ENCODE results near the gene CD53. TPM values are rescaled to one million over a fixed set of nuclear protein-coding genes. Genes with fewer than 3 reads are reported as not detected.

Gene CD53
- total RNA-seq, 1 donor from 2014 or later, result not detected

DNA sequence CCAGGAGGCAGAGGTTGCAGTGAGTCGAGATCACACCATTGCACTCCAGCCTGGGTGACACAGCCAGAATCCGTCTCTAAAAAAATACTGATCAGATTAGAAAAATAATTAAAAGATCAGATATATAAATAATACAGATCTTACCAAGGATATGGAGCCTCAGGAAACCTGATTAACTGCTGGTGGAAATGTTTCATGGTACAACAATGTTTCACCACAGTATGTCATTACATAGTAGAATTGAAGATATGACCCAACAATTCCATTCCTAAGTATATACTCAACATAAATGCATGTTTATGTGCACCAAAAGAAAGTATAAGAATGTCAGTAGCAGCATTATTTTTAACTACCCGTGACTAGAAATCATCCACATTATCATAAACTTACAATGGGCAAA lies 41.7 kb downstream of the CD53 start:
- Histone ChIP-seq H3K27me3 (ENCODE audit: control insufficient read depth, insufficient read depth, low read length) (no peaks in the 10 kb centered on the region), H3K4me3 (ENCODE audit: low read depth, low read length) (no peak overlapping the region), H3K36me3 (ENCODE audit: control insufficient read depth, insufficient read depth, low read length) (no peaks in the 10 kb centered on the region)
- DNase-seq (ENCODE audit: low read depth) (no peak), FAIRE-seq (no peak)
- TF ChIP-seq, protein P1, sequence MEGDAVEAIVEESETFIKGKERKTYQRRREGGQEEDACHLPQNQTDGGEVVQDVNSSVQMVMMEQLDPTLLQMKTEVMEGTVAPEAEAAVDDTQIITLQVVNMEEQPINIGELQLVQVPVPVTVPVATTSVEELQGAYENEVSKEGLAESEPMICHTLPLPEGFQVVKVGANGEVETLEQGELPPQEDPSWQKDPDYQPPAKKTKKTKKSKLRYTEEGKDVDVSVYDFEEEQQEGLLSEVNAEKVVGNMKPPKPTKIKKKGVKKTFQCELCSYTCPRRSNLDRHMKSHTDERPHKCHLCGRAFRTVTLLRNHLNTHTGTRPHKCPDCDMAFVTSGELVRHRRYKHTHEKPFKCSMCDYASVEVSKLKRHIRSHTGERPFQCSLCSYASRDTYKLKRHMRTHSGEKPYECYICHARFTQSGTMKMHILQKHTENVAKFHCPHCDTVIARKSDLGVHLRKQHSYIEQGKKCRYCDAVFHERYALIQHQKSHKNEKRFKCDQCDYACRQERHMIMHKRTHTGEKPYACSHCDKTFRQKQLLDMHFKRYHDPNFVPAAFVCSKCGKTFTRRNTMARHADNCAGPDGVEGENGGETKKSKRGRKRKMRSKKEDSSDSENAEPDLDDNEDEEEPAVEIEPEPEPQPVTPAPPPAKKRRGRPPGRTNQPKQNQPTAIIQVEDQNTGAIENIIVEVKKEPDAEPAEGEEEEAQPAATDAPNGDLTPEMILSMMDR (IDR thresholded peaks at IDR 0.05; ENCODE audit: insufficient read depth, low read length, severe bottlenecking), result no peak

DNA sequence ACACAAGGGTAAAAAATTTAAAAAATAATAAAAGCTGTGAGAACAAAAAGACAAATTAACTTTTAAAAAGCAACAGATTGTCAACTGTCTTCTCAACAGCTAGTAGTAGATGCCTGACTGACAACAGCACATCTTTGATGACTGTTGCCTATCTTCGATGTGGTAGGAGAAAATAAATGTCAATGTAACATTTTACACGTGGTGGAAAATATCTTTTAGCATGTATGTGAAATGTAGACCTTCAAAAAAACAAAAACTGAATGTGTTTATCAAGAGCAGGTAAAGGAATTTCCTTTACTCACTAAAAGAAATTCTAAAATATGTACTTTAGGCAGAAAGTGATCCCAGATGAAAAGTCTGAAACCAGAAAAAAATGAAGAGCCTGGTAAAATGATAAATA lies 42.9 kb downstream of the CD53 start:
- H3K36me3 ChIP-seq (ENCODE audit: control insufficient read depth, insufficient read depth, low read length), result no peaks in the 10 kb centered on the region
- TF ChIP-seq, protein P1 (IDR thresholded peaks at IDR 0.05; ENCODE audit: insufficient read depth, low read length, severe bottlenecking), result no peak
- FAIRE-seq, result no peak
- H3K27me3 ChIP-seq (ENCODE audit: control insufficient read depth, insufficient read depth, low read length), result no peaks in the 10 kb centered on the region
- no peak for DNase-seq (ENCODE audit: low read depth)
- H3K4me3 ChIP-seq (ENCODE audit: low read depth, low read length), result no peak overlapping the region

DNA sequence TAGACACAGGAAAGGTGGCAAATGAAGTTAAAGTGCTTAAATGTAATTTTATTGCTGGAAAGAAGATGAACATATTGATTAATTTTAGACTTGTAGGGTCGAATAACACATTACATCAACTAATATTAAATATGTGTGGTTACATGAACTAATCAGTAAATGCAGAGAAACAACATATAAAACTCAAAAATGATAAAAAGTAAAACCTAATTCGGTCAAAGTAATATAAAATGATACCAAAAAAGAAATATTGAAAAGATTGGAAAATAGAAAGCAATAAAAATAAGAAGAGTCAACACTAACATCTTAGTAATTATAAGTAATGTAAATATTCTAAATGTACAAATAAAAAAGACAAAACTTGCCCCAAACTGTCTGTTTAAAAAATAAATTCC lies 43.3 kb downstream of the CD53 start:
- Histone ChIP-seq H3K27me3 (ENCODE audit: control insufficient read depth, insufficient read depth, low read length) (no peaks in the 10 kb centered on the region), H3K36me3 (ENCODE audit: control insufficient read depth, insufficient read depth, low read length) (no peaks in the 10 kb centered on the region), H3K4me3 (ENCODE audit: low read depth, low read length) (no peak overlapping the region)
- DNase-seq (ENCODE audit: low read depth) (no peak), FAIRE-seq (no peak)
- TF ChIP-seq, protein P1 (IDR thresholded peaks at IDR 0.05; ENCODE audit: insufficient read depth, low read length, severe bottlenecking), result no peak

DNA sequence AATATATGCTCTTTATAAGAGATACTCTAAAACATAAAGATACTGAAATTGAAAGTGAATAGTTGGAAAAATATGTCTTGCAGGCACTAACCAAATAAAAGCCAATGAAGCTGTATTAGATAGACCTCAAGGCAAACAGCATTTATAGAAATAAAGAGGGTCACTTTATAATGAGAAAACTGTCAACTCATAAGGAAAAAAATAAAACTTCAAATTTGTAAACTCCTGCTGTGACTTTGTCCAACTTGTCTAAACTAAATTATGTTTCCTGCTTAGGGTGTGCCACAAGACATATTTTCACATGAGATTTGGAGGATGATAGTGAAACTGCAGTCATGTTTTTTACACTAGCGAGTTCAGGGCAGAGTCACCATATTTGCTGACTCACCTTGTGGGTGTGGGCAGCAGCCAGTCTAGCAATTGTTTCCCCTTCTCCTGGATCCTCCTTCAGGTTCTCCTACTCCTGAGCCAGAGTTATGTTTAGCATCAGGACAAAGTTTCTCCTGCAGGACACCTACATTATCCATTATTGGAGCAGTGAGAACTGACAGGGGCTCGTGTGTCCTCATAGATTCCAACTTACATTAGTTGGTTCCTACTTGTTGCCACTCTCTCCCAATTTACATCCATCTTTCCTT lies 43.8 kb downstream of the CD53 start:
- no peak for FAIRE-seq
- H3K27me3 ChIP-seq (ENCODE audit: control insufficient read depth, insufficient read depth, low read length), result no peaks in the 10 kb centered on the region
- TF ChIP-seq, protein P1 (IDR thresholded peaks at IDR 0.05; ENCODE audit: insufficient read depth, low read length, severe bottlenecking), result no peak
- peak; percentile 67 for DNase-seq (ENCODE audit: low read depth)
- H3K36me3 ChIP-seq (ENCODE audit: control insufficient read depth, insufficient read depth, low read length), result no peaks in the 10 kb centered on the region
- no peak overlapping the region for H3K4me3 ChIP-seq (ENCODE audit: low read depth, low read length)

DNA sequence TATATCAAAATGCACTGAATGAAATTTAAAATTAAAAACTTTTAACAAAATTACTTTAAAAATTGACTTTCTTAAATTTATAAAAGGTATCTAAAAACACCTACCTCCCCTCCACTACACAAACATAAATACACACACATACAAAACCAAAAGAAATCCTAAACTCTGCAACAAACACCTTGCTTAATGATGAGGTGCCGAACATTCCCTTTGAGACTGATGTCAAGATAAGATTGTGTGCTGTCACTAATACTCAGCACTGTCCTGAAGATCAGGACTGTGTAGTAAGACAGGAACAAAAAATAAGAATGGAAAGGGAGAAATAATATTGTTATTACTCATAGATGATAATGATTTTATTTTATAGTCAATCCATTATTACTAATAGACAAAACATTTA lies 45.1 kb downstream of the CD53 start:
- DNase-seq (ENCODE audit: low read depth) (no peak), FAIRE-seq (no peak)
- TF ChIP-seq, protein P1 (IDR thresholded peaks at IDR 0.05; ENCODE audit: insufficient read depth, low read length, severe bottlenecking), result no peak
- no peaks in the 10 kb centered on the region for H3K36me3 ChIP-seq (ENCODE audit: control insufficient read depth, insufficient read depth, low read length)
- no peaks in the 10 kb centered on the region for H3K27me3 ChIP-seq (ENCODE audit: control insufficient read depth, insufficient read depth, low read length)
- H3K4me3 ChIP-seq (ENCODE audit: low read depth, low read length), result no peak overlapping the region

DNA sequence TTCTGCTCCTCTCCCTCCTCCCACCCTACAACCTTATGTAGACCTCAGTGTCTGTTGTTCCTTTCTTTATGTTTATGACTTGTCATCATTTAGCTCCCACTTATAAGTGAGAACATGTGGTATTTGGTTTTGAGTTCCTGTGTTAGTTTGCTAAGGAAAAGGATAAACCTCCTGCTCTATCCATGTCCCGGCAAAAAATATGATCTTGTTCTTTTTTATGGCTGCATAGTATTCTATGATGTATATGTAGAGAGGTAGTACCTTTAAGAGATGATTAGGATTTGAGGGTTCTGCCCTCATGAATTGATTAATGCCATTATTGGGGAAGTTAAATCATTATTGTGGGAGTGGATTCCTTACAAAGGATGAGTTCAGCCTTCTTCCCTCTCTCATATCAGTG lies 49.0 kb downstream of the CD53 start:
- TF ChIP-seq, protein P1 (IDR thresholded peaks at IDR 0.05; ENCODE audit: insufficient read depth, low read length, severe bottlenecking), result no peak
- FAIRE-seq, result no peak
- DNase-seq (ENCODE audit: low read depth), result no peak

More for the DNA sequence above, 49.0 kb downstream of the CD53 start:
- Histone ChIP-seq H3K27me3 (ENCODE audit: control insufficient read depth, insufficient read depth, low read length) (no peaks in the 10 kb centered on the region), H3K4me3 (ENCODE audit: low read depth, low read length) (no peak overlapping the region), H3K36me3 (ENCODE audit: control insufficient read depth, insufficient read depth, low read length) (no peaks in the 10 kb centered on the region)
